Effector memory CD4-positive, alpha-beta T cell (primary cell): ENCODE data around the gene IDUA.
"Not testable (repeated sequence)": the region's sequence is repeated elsewhere in the genome, so short reads cannot be mapped to it uniquely, and the experiment has no call there.

Experiments used
- DNase-seq, 3 donors: peaks; one replicate each; pipeline ENCODE4 v3.0.0-alpha.2; 2020
- H3K27ac ChIP-seq: 2 replicates; pipeline ENCODE4 v1.7.0; 2013; ENCODE audit warnings: mild to moderate bottlenecking, low read length, moderate library complexity; ENCODE audit not compliant: insufficient read depth, poor library complexity, severe bottlenecking
- H3K27me3 ChIP-seq: replicated peaks from 2 replicates; pipeline ENCODE4 v1.7.0; 2013; ENCODE audit warnings: mild to moderate bottlenecking, low read length; ENCODE audit not compliant: insufficient read depth, control insufficient read depth, poor library complexity, severe bottlenecking
- H3K36me3 ChIP-seq: 2 replicates; pipeline ENCODE4 v1.7.0; 2013; ENCODE audit warnings: mild to moderate bottlenecking, low read length, moderate library complexity; ENCODE audit not compliant: control insufficient read depth, insufficient read depth
- H3K4me1 ChIP-seq: 2 replicates; pipeline ENCODE4 v1.7.0; 2013; ENCODE audit warnings: low read length, mild to moderate bottlenecking; ENCODE audit not compliant: control insufficient read depth, insufficient read depth, poor library complexity, severe bottlenecking
- H3K4me3 ChIP-seq: 2 replicates; pipeline ENCODE4 v1.7.0; 2013; ENCODE audit warnings: low read length, low read depth, mild to moderate bottlenecking; ENCODE audit not compliant: insufficient read depth, poor library complexity, severe bottlenecking
- H3K9me3 ChIP-seq: 2 replicates; pipeline ENCODE4 v1.7.0; 2013; ENCODE audit warnings: mild to moderate bottlenecking, low read length, moderate library complexity; ENCODE audit not compliant: control insufficient read depth

The IDUA gene

GRCh38 chr4:1049591-1049905 lies 62.7 kb downstream of the IDUA start:
- H3K27ac ChIP-seq = no peak overlapping the region

GRCh38 chr4:1050486-1051213 lies 63.8 kb downstream of the IDUA start:
- Histone ChIP-seq H3K4me1 (peaks cover 5% of the 10 kb centered on the region), H3K27me3 (peaks cover 1% of the 10 kb centered on the region), H3K9me3 (no peaks in the 10 kb centered on the region), H3K27ac (no peak overlapping the region), H3K4me3 (no peak overlapping the region), H3K36me3 (no peaks in the 10 kb centered on the region)
- no peak for DNase-seq

More at GRCh38 chr4:1049591-1049905, 62.7 kb downstream of the IDUA start:
- DNase-seq = no peak
- H3K36me3 ChIP-seq = no peaks in the 10 kb centered on the region
- peaks cover 8% of the 10 kb centered on the region for H3K27me3 ChIP-seq
- H3K4me3 ChIP-seq = no peak overlapping the region
- no peaks in the 10 kb centered on the region for H3K4me1 ChIP-seq
- H3K9me3 ChIP-seq = no peaks in the 10 kb centered on the region

- Histone ChIP-seq H3K4me3 (no peak overlapping the region), H3K9me3 (no peaks in the 10 kb centered on the region), H3K4me1 (peaks cover 12% of the 10 kb centered on the region), H3K27me3 (no peaks in the 10 kb centered on the region), H3K27ac (no peak overlapping the region), H3K36me3 (no peaks in the 10 kb centered on the region)
- no peak for DNase-seq
Measured at GRCh38 chr4:1051472-1051871, 64.6 kb downstream of the IDUA start.

- H3K27ac ChIP-seq = no peak overlapping the region
- H3K27me3 ChIP-seq = no peaks in the 10 kb centered on the region
- H3K4me1 ChIP-seq = peaks cover 12% of the 10 kb centered on the region
- no peaks in the 10 kb centered on the region for H3K9me3 ChIP-seq
- no peaks in the 10 kb centered on the region for H3K36me3 ChIP-seq
- DNase-seq = no peak
- no peak overlapping the region for H3K4me3 ChIP-seq
Measured at GRCh38 chr4:1052231-1052671, 65.4 kb downstream of the IDUA start.

- H3K9me3 ChIP-seq = no peaks in the 10 kb centered on the region
- H3K27ac ChIP-seq = no peak overlapping the region
- no peak overlapping the region for H3K4me3 ChIP-seq
- H3K4me1 ChIP-seq = peaks cover 12% of the 10 kb centered on the region
- no peaks in the 10 kb centered on the region for H3K27me3 ChIP-seq
- DNase-seq = no peak
- no peaks in the 10 kb centered on the region for H3K36me3 ChIP-seq
Measured at GRCh38 chr4:1053080-1053661, 66.3 kb downstream of the IDUA start.

- H3K4me3 ChIP-seq, H3K27me3 ChIP-seq, DNase-seq, H3K36me3 ChIP-seq, H3K9me3 ChIP-seq, H3K27ac ChIP-seq: not testable (repeated sequence)
- H3K4me1 ChIP-seq = peaks cover 12% of the 10 kb centered on the region
Measured at GRCh38 chr4:1053891-1054290, 67.0 kb downstream of the IDUA start.
